ENCODE results near the gene LRRC10B.

DNA sequence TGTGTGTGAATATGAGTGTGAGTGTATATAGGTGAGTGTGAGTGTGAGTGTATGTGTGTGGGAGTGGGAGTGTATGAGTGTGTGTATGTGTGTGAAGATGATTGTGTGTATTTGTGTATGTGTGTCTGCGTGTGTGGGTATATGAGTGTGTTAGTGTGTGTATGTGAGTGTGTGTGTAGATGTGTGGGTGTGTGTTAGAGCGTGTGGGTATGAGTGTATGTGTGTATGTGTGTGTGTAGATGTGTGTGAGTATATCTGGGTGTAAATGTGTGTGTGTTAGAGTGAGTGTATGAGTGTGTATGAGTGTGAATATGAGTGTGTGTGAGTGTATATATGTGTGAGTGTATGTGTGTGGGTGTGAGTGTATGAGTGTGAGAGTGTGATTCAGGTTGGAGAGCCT lies 11.1 kb upstream of the LRRC10B start:
- TF ChIP-seq, protein P1, sequence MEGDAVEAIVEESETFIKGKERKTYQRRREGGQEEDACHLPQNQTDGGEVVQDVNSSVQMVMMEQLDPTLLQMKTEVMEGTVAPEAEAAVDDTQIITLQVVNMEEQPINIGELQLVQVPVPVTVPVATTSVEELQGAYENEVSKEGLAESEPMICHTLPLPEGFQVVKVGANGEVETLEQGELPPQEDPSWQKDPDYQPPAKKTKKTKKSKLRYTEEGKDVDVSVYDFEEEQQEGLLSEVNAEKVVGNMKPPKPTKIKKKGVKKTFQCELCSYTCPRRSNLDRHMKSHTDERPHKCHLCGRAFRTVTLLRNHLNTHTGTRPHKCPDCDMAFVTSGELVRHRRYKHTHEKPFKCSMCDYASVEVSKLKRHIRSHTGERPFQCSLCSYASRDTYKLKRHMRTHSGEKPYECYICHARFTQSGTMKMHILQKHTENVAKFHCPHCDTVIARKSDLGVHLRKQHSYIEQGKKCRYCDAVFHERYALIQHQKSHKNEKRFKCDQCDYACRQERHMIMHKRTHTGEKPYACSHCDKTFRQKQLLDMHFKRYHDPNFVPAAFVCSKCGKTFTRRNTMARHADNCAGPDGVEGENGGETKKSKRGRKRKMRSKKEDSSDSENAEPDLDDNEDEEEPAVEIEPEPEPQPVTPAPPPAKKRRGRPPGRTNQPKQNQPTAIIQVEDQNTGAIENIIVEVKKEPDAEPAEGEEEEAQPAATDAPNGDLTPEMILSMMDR (IDR thresholded peaks at IDR 0.05): no peak
- TF ChIP-seq EZH2 (IDR thresholded peaks at IDR 0.05) (no peak), EZH2phosphoT487 (IDR thresholded peaks at IDR 0.05) (no peak)
